ENCODE results near the gene PABPN1L. TPM values are rescaled to one million over a fixed set of nuclear protein-coding genes. Genes with fewer than 3 reads are reported as not detected.

Gene PABPN1L
- total RNA-seq, 1 experiment from 2014 or later: not detected

DNA sequence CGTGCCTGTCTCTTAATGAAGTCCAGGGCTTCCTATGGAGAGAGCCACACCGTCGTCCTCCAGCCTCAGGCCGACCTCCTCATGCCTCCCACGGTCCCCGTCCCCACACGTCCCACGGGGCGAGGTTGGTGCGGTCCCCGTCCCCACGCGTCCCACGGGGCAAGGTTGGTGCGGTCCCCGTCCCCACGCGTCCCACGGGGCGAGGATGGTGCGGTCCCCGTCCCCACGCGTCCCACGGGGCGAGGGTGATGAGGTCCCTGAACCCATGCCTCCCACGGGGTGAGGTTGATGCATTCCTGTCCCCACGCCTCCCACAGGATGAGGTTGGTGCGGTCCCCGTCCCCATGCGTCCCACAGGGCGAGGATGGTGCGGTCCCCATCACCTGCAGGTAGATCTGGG lies 30.6 kb downstream of the PABPN1L start:
- peaks cover 4 to 16% (median 13%) of the 10 kb centered on the region in 3 experiments; a peak in 6 of 7 replicates for H3K36me3 Mint-ChIP-seq (ENCODE audit: insufficient read depth in 1 of 3, low read depth in 3 of 3)
- Histone ChIP-seq H3K18ac (ENCODE audit: insufficient read length, low read depth, low read length) (no peak overlapping the region), H3K14ac (ENCODE audit: insufficient read depth, low read length) (no peak overlapping the region), H3T11ph (ENCODE audit: low read length) (no peak overlapping the region), H3K27me3 (ENCODE audit: insufficient read depth, low read length) (no peaks in the 10 kb centered on the region), H2BK120ac (ENCODE audit: low read depth, low read length, poor library complexity, severe bottlenecking) (no peak overlapping the region), H3K4me2 (ENCODE audit: insufficient read depth, insufficient read length, low read length) (no peak overlapping the region), H3K23ac (ENCODE audit: insufficient read length, low read depth, low read length) (no peak overlapping the region), H3K4ac (ENCODE audit: low read depth, low read length) (no peak overlapping the region), H3K79me2 (ENCODE audit: insufficient read depth, low read length) (no peaks in the 10 kb centered on the region), H4K20me1 (ENCODE audit: control insufficient read depth, insufficient read depth, insufficient read length) (no peaks in the 10 kb centered on the region), H2AFZ (ENCODE audit: low read length) (no peak overlapping the region), H3K27ac (ENCODE audit: insufficient read length, low read depth, low read length) (no peak overlapping the region), H3K23me2 (ENCODE audit: insufficient read length, low read depth, low read length, poor library complexity, severe bottlenecking) (no peaks in the 10 kb centered on the region), H3K79me1 (ENCODE audit: insufficient read depth, low read depth, low read length, poor library complexity, severe bottlenecking) (no peaks in the 10 kb centered on the region), H4K5ac (ENCODE audit: insufficient read length, low read depth, low read length) (no peak overlapping the region), H2BK15ac (ENCODE audit: low read depth, low read length) (no peak overlapping the region), H3K56ac (ENCODE audit: insufficient read length, low read depth, low read length) (no peak overlapping the region), H3K9me3 (ENCODE audit: control insufficient read depth, low read depth, low read length) (no peaks in the 10 kb centered on the region), H2BK5ac (ENCODE audit: insufficient read length, low read length) (no peak overlapping the region), H2BK12ac (ENCODE audit: insufficient read length, low read depth, low read length) (no peak overlapping the region), H4K8ac (replicated peaks; ENCODE audit: insufficient read length, low read depth, low read length) (no peak overlapping the region), H2AK5ac (ENCODE audit: insufficient read length, low read length) (no peak overlapping the region), H3K9ac (ENCODE audit: extremely low read depth, insufficient read length, low read length) (no peak overlapping the region), H2BK20ac (ENCODE audit: low read depth, low read length, poor library complexity, severe bottlenecking) (no peak overlapping the region), H4K91ac (ENCODE audit: insufficient read length, low read depth, low read length) (no peak overlapping the region), H3K4me1 (ENCODE audit: insufficient read depth, low read length) (no peaks in the 10 kb centered on the region)
- DNase-seq: no peak
- WGBS (ENCODE audit: extremely low coverage, insufficient read length, low lambda C conversion rate): no CpG with 5 or more reads among the region's 33 CpGs
- no peak for TF ChIP-seq CTCF (conservative IDR thresholded peaks at IDR 0.05)
- no peak overlapping the region for H3K27ac Mint-ChIP-seq
- H3K4me3 Mint-ChIP-seq: no peak overlapping the region
- no peaks in the 10 kb centered on the region for H3K9me3 Mint-ChIP-seq
- H3K27me3 Mint-ChIP-seq (ENCODE audit: low read depth): no peaks in the 10 kb centered on the region
- H3K4me1 Mint-ChIP-seq: no peaks in the 10 kb centered on the region
